IMR-90 (cell line): ENCODE results near the gene PRDM15. TPM values are rescaled to one million over a fixed set of nuclear protein-coding genes. Genes with fewer than 3 reads are reported as not detected.

Experiments used
- ATAC-seq: fragments of 200-7000 bp; cut with Tn5 transposase; 2 replicates; pipeline ENCODE4 v1.9.1; 2020; ENCODE audit warnings: low read depth, mild to moderate bottlenecking, moderate library complexity
- BruUV-seq: library from RNA; stranded (reverse); fragments of 400-500 nt; replicated peaks from 2 replicates; lab custom pipeline; 2021; lab: Mats Ljungman, UMichigan
- CTCF ChIA-PET: fragments of 300-600 bp; formaldehyde crosslinking; extraction: SDS; loops from one replicate; lab custom pipeline; 2021; ENCODE audit warnings: antibody characterized with exemption; lab: Yijun Ruan, JAX
- POLR2A ChIA-PET: fragments of 300-600 bp; sonication (Branson Sonifier 250); formaldehyde crosslinking; loops from one replicate; lab custom pipeline; 2022; ENCODE audit warnings: antibody characterized with exemption; ENCODE audit not compliant: unreplicated experiment; lab: Charles Lee
- DNase-seq: peaks from one replicate; pipeline ENCODE4 v3.0.0; 2013
- H2AFZ ChIP-seq: replicated peaks from 2 replicates; pipeline ENCODE3; 2013; ENCODE audit warnings: low read length, mild to moderate bottlenecking; ENCODE audit not compliant: poor library complexity
- H2AK5ac ChIP-seq: 2 replicates; pipeline ENCODE4 v1.6.1; 2013; ENCODE audit warnings: low read depth, low read length, inconsistent platforms
- H2AK9ac ChIP-seq: replicated peaks from 2 replicates; pipeline ENCODE3; 2013; ENCODE audit warnings: mild to moderate bottlenecking, low read depth, low read length, moderate library complexity; ENCODE audit not compliant: poor library complexity
- H2BK120ac ChIP-seq: 2 replicates; pipeline ENCODE4 v1.6.1; 2013; ENCODE audit warnings: low read depth, low read length, inconsistent platforms
- H2BK15ac ChIP-seq: 3 replicates; pipeline ENCODE4 v1.6.1; 2013; ENCODE audit warnings: low read depth, low read length, inconsistent platforms
- H2BK20ac ChIP-seq: 2 replicates; pipeline ENCODE4 v1.6.1; 2013; ENCODE audit warnings: low read depth, mild to moderate bottlenecking, inconsistent platforms, low read length, moderate library complexity
- H2BK5ac ChIP-seq: 2 replicates; pipeline ENCODE4 v1.6.1; 2013; ENCODE audit warnings: mild to moderate bottlenecking, low read depth, low read length, inconsistent platforms; ENCODE audit not compliant: poor library complexity, severe bottlenecking
- H3K14ac ChIP-seq: replicated peaks from 2 replicates; pipeline ENCODE4 v1.6.1; 2013; ENCODE audit warnings: low read depth, low read length, inconsistent platforms
- H3K18ac ChIP-seq: 2 replicates; pipeline ENCODE4 v1.6.1; 2013; ENCODE audit warnings: low read depth, low read length, control low read depth
- H3K23ac ChIP-seq: 2 replicates; pipeline ENCODE4 v1.6.1; 2013; ENCODE audit warnings: low read depth, low read length, inconsistent platforms
- H3K27ac ChIP-seq: 2 replicates; pipeline ENCODE4 v1.5.1; 2013; ENCODE audit warnings: mild to moderate bottlenecking, control low read depth, low read length; ENCODE audit not compliant: insufficient read depth
- H3K27me3 ChIP-seq: 2 replicates; pipeline ENCODE4 v1.6.1; 2013; ENCODE audit warnings: low read length; ENCODE audit not compliant: control insufficient read depth, insufficient read depth
- H3K36me3 ChIP-seq: 2 replicates; pipeline ENCODE4 v1.6.1; 2013; ENCODE audit warnings: low read length, mixed read lengths; ENCODE audit not compliant: control insufficient read depth, insufficient read depth
- H3K4ac ChIP-seq: 2 replicates; pipeline ENCODE4 v1.6.1; 2013; ENCODE audit warnings: low read depth, low read length, inconsistent platforms
- H3K4me1 ChIP-seq: 2 replicates; pipeline ENCODE4 v1.6.1; 2013; ENCODE audit warnings: low read length, mixed read lengths; ENCODE audit not compliant: control insufficient read depth, insufficient read depth
- H3K4me2 ChIP-seq: 2 replicates; pipeline ENCODE4 v1.6.1; 2013; ENCODE audit warnings: low read depth, mild to moderate bottlenecking, control low read depth, low read length, moderate library complexity
- H3K4me3 ChIP-seq: 2 replicates; pipeline ENCODE4 v1.5.1; 2013; ENCODE audit warnings: low read depth, mild to moderate bottlenecking, control low read depth, low read length, moderate library complexity; ENCODE audit not compliant: insufficient read depth
- H3K56ac ChIP-seq: 2 replicates; pipeline ENCODE4 v1.6.1; 2013; ENCODE audit warnings: low read length, inconsistent platforms; ENCODE audit not compliant: insufficient read depth; ENCODE audit errors: extremely low read depth
- H3K79me1 ChIP-seq, 2 experiments: 2 replicates each; pipeline ENCODE4 v1.6.1; 2013; ENCODE audit warnings: low read length in 2 of 2, inconsistent platforms in 1 of 2, low read depth in 1 of 2
- H3K9ac ChIP-seq: 2 replicates; pipeline ENCODE4 v1.6.1; 2013; ENCODE audit warnings: low read depth, low read length, control low read depth
- H3K9me1 ChIP-seq: 2 replicates; pipeline ENCODE4 v1.6.1; 2013; ENCODE audit warnings: low read length, inconsistent platforms; ENCODE audit not compliant: insufficient read depth
- H3K9me3 ChIP-seq: 2 replicates; pipeline ENCODE4 v1.6.1; 2013; ENCODE audit warnings: low read length; ENCODE audit not compliant: control insufficient read depth, insufficient read depth
- H4K20me1 ChIP-seq: 2 replicates; pipeline ENCODE4 v1.6.1; 2013; ENCODE audit warnings: low read length, inconsistent platforms; ENCODE audit not compliant: insufficient read depth
- H4K5ac ChIP-seq: 2 replicates; pipeline ENCODE4 v1.6.1; 2013; ENCODE audit warnings: mild to moderate bottlenecking, low read depth, low read length, control low read depth
- H4K8ac ChIP-seq, 2 experiments: 2 replicates each; pipeline ENCODE4 v1.6.1; 2013; ENCODE audit warnings: low read depth in 2 of 2, low read length in 2 of 2, control low read depth in 1 of 2, inconsistent platforms in 1 of 2
- H4K91ac ChIP-seq: 2 replicates; pipeline ENCODE4 v1.6.1; 2013; ENCODE audit warnings: low read depth, low read length, inconsistent platforms; ENCODE audit not compliant: insufficient read depth
- BHLHE40 ChIP-seq: fragments of 150-350 bp; IDR thresholded peaks from 2 replicates; pipeline ENCODE4 v1.6.1; 2016; ENCODE audit warnings: mild to moderate bottlenecking, low read depth, low read length
- CEBPB ChIP-seq: IDR thresholded peaks from 2 replicates; pipeline ENCODE4 v1.6.1; 2012; ENCODE audit warnings: low read depth, low read length, improper control_type of control experiment
- CTCF ChIP-seq: conservative IDR thresholded peaks from 2 replicates; pipeline ENCODE4 v1.5.1; 2012; ENCODE audit warnings: mild to moderate bottlenecking, low read depth, low read length, improper control_type of control experiment
- MAFK ChIP-seq: IDR thresholded peaks from 2 replicates; pipeline ENCODE4 v1.6.1; 2012; ENCODE audit warnings: low read depth, low read length, improper control_type of control experiment
- WGBS, 2 experiments: methylation state at CpG; one replicate each; pipeline versions ENCODE4 v1.1.5 to v1.1.7; 2013; ENCODE audit warnings: missing lambda C conversion rate in 2 of 2; ENCODE audit not compliant: insufficient read length in 1 of 2; ENCODE audit errors: extremely low coverage in 2 of 2; 5-methylcytosine and 5-hydroxymethylcytosine counted together
- dilution Hi-C: fragments of 300-500 bp; cut with HindIII; formaldehyde crosslinking; loops from one replicate; pipeline ENCODE4 v1.14.3; 2018; ENCODE audit warnings: low sequenced_read_pairs; ENCODE audit not compliant: unreplicated experiment
- in situ Hi-C: fragments of 300-500 bp; cut with MboI; formaldehyde crosslinking; loops from 3 replicates; pipeline ENCODE4 v1.14.3; 2019; ENCODE audit warnings: low sequenced_read_pairs, inconsistent platforms, mixed read lengths
- intact Hi-C: fragments of 100-400 bp; cut with micrococcal nuclease; formaldehyde crosslinking; loops from 2 replicates; pipeline ENCODE4 v1.10.0; 2022
- polyA plus RNA-seq, 3 experiments: library from polyadenylated mRNA; depleted of rRNA; stranded (reverse); fragments of >200 nt; gene quantifications; 2 replicates each; pipeline ENCODE4 v1.2.3, GENCODE V29; 2012; ENCODE audit warnings: low replicate concordance in 1 of 3
- total RNA-seq: library from RNA; depleted of rRNA; stranded (reverse); fragments of >200 nt; gene quantifications from 2 replicates; pipeline ENCODE4 v1.2.3, GENCODE V29; 2012

The PRDM15 gene
- total and polyA plus RNA-seq, 2 of the 4 experiments (the other 2 are of a cell fraction): 7.3 to 8.8 TPM

GRCh38 chr21:41779659-41780058, 99.5 kb downstream of the PRDM15 start:
- Histone ChIP-seq H2AFZ (no peak overlapping the region), H2BK120ac (no peak overlapping the region), H4K5ac (no peak overlapping the region), H3K23ac (no peak overlapping the region), H3K4me1 (no peaks in the 10 kb centered on the region), H3K9me1 (no peaks in the 10 kb centered on the region), H2AK5ac (no peak overlapping the region), H3K9me3 (0 out of 2 replicates have a peak, but pooled peaks cover 2% of the 10 kb centered on the region), H3K56ac (no peak overlapping the region), H3K36me3 (no peaks in the 10 kb centered on the region), H2BK20ac (no peak overlapping the region), H2BK5ac (no peak overlapping the region), H4K8ac (no peak overlapping the region), H3K4me3 (no peak overlapping the region), H3K18ac (no peak overlapping the region), H3K9ac (no peak overlapping the region), H3K27me3 (peaks cover 58% of the 10 kb centered on the region), H3K4ac (no peak overlapping the region), H2BK15ac (no peak overlapping the region), H3K27ac (no peak overlapping the region), H4K20me1 (no peaks in the 10 kb centered on the region), H2AK9ac (no peak overlapping the region), H4K91ac (no peak overlapping the region), H3K4me2 (no peak overlapping the region), H3K79me1 (no peaks in the 10 kb centered on the region), H3K14ac (no peak overlapping the region)
- DNase-seq (no peak), ATAC-seq (no peak)
- ChIA-PET CTCF (interaction anchor here (6.9 kb wide), 1 partner anchor 169 kb away, joined by 61 read pairs; no protein-coding TSS in a partner anchor), POLR2A (no interaction called here)
- 40% methylated on average over 2 of the region's 5 CpGs; no CpG with 5 or more reads in 1 of the 2 experiments for WGBS, 2 experiments
- no TSS peak for BruUV-seq
- intact Hi-C loops (no loop called here), dilution Hi-C loops (no loop called here), in situ Hi-C loops (loop anchor here (25.0 kb wide), 1 partner anchor 492 kb away; no protein-coding TSS in a partner anchor)
- TF ChIP-seq BHLHE40 (no peak), CEBPB (no peak), CTCF (no peak), MAFK (no peak)
